NCI-H2029 treated with DMSO at 0.1 percent for 48 hours (cell line): Measurements from ENCODE around the gene KLK4.
"Not testable (repeated sequence)": the region's sequence is repeated elsewhere in the genome, so short reads cannot be mapped to it uniquely, and the experiment has no call there.

Experiments
- DNase-seq: peaks from one replicate; lab custom pipeline; 2025; lab: John Stamatoyannopoulos, UW

The KLK4 gene

GRCh38 chr19:50912727-50913716 is 1.8 kb upstream of the KLK4 start:
- no peak for DNase-seq

DNA sequence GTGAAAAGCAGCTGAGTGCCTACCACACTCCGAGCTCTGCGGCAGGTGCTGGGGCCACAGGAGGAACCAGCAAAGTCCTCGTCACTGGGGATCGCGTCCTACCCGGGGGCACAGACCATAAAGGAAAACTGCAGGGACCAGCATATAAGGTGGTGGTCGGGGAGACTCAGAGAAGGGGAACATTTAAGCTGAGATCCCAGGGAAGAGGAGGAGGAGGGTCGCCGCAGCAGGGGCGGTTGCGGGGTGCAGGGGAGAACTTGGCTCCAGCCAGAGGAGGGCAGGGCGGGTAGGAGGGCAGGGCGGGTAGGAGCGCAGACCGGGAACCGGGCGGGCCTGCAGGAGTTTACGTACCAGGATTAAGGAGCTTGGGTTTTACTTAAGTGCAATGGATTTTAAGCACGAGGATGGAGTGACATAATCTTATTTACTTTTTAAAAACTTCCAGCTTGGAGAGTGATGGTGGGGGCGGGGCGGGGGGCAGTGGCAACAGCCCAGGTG is 956 bp upstream of the KLK4 start:
- no peak for DNase-seq

DNA sequence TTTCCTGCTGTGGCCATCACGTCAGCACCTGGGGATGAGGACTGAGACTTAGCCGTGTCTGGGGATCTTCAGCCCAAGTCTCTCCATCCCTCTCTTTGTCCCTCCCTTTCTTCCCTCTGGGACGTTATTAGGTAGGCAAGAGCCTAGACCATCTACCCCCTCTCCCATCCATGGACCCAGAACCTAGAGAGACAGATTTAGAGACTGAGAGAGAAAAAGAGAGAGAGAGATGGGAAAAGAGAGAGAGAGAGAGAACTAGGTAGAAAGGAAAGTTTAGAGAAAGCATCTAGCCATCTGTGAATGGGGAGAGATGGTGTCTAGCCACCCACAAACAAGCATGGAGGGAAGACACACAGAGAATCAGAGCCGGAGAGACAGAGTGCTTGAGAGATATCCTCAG is 473 bp downstream of the KLK4 start:
- DNase-seq: no peak

DNA sequence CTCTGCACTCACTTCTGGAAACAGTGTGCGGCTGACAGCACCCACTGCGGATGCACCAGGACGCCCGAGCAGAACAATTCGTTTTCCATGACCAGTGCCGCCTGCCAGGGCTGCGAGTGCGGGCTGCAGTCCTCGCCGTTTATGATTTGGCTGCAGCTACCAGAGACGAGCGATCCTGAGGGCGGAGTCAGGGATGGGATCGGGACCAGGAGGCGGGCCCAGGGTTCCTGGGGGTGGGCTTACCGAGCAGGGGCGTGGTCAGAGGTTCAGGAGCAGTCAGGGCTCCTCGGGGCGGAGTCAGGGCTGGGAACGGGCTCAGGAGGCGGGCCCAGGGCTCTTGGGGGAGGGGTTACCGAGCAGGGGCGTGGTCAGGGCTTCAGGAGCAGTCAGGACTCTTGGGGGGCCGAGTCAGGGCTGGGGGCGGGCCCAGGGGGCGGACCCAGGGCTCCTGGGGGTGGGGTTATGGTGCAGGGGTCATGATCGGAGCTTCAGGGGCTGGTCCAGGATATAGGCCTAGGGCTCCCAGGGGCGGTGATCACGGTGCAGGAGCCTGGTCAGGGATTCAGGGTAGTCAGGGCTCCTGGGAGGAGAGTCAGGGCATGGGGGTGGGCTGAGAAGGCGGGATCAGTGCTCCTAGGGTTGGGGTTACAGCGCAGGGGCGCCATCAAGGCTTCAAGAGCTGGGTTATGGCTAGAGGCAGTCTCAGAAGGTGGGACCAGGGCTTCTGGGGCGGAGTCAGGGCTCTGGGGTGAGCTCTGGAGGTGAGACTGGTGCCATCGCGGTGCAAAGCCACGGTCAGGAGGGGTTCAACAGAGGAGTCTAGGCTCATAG is 1.7 kb downstream of the KLK4 start:
- DNase-seq: peak; percentile 7

DNA sequence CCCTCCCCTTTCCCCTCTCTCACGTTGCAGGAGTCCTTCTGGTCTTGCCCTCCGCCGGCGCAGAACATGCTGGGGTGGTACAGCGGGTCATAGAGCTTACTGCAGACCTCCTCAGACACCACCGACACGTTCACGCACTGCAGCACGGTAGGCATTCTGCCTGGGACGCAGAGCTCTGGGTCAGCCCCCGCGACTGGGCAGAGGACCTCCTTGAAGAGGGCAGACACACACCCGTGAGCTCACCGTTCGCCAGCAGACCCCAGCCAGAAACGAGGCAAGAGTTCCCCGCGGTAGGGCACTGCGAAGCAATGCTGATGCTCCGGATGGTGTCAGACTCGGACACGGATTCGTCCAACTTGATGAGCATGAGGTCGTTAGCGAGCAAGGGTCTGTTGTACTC is 2.9 kb downstream of the KLK4 start:
- DNase-seq: no peak

DNA sequence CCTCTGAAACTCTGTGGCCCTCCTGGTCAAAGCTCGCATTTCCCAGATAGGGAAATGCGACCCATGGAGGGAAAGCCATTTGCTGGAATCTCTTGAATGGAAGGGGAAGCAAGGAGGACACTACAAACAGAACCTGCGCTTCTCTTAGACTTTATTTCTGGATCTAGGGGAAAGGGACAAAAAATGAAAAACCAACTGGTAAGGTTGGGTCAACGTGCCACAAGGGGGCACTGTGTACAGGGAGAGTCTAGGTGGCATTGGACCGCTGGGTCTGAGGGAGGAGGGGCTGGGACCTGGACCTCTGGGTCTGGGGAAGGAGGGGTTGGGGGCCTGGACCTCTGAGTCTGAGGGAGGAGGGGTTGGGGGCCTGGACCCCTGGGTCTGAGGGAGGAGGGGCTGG is 5.0 kb downstream of the KLK4 start:
- peak; percentile 7 for DNase-seq

DNA sequence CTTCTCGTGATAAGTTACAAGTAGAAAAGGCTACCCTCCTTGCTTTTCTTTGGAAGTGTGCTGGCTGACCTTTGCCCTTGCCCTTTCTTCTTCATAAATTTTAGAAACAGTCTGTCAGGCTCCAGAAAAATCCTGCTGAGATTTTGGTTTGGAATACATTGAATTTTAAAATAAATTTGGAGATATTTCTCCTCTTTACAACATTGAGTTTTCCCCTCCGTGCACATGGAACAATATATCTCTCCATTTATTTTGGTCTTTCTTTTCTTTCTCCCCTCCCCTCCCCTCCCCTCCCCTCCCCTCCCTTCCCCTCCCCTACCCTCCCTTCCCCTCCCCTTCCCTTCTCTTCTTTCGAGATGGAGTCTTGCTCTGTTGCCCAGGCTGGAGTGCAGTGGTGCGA is 8.6 kb downstream of the KLK4 start:
- DNase-seq: no peak

DNA sequence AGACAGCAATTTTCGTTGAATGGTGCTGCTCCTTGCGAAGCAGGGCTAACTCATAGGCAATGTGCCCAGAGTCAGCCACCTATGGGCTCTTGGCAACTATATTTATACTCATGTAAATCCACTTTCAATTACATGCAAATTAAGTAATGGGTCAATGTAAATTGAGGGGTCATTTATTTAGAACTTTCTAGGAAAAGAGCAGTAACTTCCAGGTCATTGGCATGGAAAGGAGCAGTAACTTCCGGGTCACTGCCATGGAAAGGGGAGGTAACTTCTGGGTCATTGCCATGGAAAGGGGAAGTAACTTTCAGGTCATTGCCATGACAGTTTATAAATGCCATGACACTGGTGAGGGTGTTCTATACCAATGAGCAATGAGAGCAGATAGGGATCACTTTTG is 11.6 kb downstream of the KLK4 start:
- DNase-seq: no peak

DNA sequence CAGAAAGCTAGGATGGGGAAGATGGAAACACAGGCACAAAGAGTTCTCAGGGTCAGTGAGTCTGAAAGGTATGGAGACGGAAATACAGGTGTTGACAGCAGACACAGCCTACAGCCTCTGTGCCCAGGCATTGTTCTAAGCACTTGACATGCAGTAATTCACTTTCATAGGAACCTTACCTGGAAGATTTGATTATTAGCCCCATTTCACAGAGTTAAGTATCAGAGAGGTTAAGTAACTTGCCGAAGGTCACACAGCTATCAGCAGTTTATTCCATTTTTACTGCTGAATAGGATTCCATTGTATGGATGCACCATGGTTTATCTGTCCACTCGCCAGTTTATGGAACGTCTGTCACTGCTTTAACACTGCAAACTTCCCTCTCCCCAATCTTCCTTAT is 13.2 kb downstream of the KLK4 start:
- DNase-seq: no peak

DNA sequence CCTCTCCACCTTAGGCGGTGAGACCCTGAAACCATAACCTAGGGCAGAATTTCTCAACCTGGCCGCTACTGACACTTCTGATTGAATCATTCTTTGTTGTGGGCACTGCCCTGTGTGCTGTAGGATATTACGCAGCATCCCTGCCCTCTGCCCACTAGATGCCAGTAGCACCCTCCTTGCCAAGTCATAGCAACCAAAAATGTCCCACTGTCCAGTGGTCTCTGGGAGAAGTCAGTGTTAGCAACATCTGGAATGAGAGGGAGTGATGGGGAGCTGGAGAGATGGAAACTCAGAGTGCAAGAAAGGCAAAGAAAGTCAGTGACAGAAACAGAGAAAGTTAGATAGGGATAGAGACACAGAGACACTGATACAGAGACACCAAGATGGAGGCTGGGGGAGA is 13.6 kb downstream of the KLK4 start:
- DNase-seq: no peak

DNA sequence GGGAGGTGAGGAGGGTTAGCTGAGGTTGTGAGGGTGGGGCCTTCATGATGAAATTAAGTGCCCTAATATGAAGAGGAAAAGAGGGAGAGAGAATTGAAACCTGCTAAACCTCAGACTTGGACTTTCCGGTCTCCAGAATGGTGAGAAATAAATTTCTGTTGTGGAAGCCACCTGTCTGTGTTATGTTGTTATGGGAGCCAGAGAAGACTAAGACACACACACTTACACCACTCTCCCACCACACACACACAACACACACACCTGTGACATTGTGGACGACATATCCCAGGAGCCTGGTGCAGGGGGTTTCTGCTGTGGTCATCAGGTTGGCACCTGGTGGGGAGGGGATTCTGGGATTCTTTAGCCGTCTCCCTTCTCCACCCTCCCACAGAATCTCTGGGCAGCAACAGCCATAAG is 14.0 kb downstream of the KLK4 start:
- no peak for DNase-seq

DNA sequence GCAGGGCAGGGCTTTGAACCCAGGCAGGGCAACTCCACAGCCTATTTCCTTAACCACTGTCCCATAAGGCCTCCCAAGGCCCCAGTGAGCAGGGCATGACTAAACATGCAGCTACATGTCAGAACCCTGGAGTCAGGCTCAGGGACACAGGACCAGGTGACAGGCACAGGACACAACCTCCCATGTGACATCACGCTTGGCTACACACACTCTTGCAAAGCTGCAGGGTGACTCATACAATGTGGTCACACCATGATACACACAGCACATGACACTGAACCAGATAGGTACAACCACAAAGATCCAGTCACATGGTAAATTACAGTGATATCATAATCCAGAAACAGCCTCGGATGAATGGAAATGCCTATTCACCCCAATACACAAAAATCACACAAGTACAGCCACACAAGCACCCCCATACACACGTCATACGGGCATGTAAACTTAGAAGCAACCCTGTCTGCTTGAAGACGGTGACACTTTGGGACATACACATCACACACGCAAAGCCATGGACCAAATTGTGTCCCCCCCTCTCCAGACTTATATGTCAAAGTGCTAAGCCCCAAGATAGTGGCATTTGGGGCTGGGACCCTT is 14.5 kb downstream of the KLK4 start:
- no peak for DNase-seq

- not testable (repeated sequence) for DNase-seq
Observed at GRCh38 chr19:50896089-50896590, 15.1 kb downstream of the KLK4 start.

- DNase-seq: no peak
Observed at GRCh38 chr19:50894478-50895356, 16.5 kb downstream of the KLK4 start.

DNA sequence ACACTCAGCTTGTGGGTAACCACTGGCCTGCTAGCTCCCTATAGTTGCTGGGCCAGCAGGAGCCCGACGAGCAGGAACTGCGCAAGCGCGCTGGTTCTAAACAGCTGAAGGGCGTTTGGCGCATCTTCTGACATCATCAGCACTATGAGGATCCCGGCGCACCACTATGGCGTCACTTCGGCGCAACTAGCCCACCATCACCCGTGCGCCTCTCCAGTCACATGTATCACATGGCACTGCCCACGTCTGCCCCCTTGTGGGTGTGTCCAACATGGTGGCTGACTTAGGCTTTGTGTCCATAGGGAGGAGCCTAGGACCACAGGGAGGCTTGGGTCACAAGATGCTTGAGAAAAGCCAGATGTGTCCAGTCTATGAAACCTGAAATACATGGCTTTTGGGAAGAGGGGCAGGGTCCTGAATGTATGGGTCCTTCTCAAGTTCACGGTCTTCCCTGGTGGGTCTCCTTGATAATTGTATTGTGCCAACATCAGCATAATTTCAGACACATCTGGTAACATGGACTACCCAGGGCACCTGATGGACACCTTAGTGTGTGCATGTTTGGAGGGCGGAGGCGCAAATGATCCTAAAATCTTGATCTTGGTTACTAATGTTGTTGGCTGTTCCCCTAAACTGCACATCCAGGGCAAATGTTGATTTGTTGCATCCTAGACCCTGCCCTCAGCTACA is 18.0 kb downstream of the KLK4 start:
- DNase-seq: no peak

DNA sequence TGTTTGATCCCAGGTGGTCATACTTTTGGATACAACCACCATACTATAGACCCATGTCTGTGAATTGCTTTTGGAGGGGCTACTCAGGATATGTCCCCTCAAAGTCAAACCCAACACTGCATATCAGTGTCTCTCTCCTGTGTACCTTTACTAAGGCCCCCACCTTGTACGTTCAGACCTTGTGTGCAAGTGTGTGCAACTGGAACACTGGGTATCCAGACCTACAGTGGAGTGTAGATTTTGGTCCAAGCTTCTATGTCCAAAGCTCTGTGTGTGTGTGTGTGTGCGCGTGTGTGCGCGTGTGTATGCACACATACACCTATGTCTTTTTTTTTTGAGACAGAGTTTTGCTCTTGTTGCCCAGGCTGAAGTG is 20.0 kb downstream of the KLK4 start:
- DNase-seq: no peak

GRCh38 chr19:50890422-50891252 is 20.6 kb downstream of the KLK4 start:
- no peak for DNase-seq

- DNase-seq: no peak
Observed at GRCh38 chr19:50889638-50890037, 21.6 kb downstream of the KLK4 start.

GRCh38 chr19:50882188-50882587 is 29.0 kb downstream of the KLK4 start:
- no peak for DNase-seq

- no peak for DNase-seq
Observed at GRCh38 chr19:50880241-50880640, 31.0 kb downstream of the KLK4 start.
